ENCODE data around the gene LEMD2. TPM values are rescaled to one million over a fixed set of nuclear protein-coding genes. Genes with fewer than 3 reads are reported as not detected.

The LEMD2 gene
- total RNA-seq, 2 donors from 2014 or later, result 62.0 to 75.8 TPM

GRCh38 chr6:33742092-33742491 is 46.8 kb downstream of the LEMD2 start:
- no peak overlapping the region for H3K27ac ChIP-seq (ENCODE audit: low read depth, low read length)
- H3K4me1 Mint-ChIP-seq, result peaks cover 14% of the 10 kb centered on the region
- H3K4me1 ChIP-seq (ENCODE audit: control insufficient read depth, insufficient read depth, low read length), result peaks cover 9% of the 10 kb centered on the region
- H3K4me3 Mint-ChIP-seq, result no peak overlapping the region
- 92 to 96% methylated on average over 9 of the region's 9 CpGs for WGBS, 2 experiments (ENCODE audit: insufficient coverage in 1 of 2, insufficient read length in 1 of 2)
- H3K36me3 ChIP-seq (ENCODE audit: control insufficient read depth, insufficient read depth, low read length), result no peaks in the 10 kb centered on the region
- DNase-seq, result no peak
- H3K36me3 Mint-ChIP-seq (ENCODE audit: low read depth), result no peaks in the 10 kb centered on the region
- no peaks in the 10 kb centered on the region for H3K27me3 ChIP-seq (ENCODE audit: control insufficient read depth, insufficient read depth, low read length, poor library complexity, severe bottlenecking)
- no peak overlapping the region for H3K4me3 ChIP-seq (ENCODE audit: low read length)
- no peak for TF ChIP-seq CTCF (conservative IDR thresholded peaks at IDR 0.05)
- no peaks in the 10 kb centered on the region for H3K27me3 Mint-ChIP-seq (ENCODE audit: insufficient read depth)
- no peak overlapping the region for H3K27ac Mint-ChIP-seq
- no peaks in the 10 kb centered on the region for H3K9me3 Mint-ChIP-seq
- H3K9ac ChIP-seq (ENCODE audit: extremely low read depth, low read length, poor library complexity, severe bottlenecking), result no peak overlapping the region
- no peaks in the 10 kb centered on the region for H3K9me3 ChIP-seq (ENCODE audit: control insufficient read depth, low read length)

DNA sequence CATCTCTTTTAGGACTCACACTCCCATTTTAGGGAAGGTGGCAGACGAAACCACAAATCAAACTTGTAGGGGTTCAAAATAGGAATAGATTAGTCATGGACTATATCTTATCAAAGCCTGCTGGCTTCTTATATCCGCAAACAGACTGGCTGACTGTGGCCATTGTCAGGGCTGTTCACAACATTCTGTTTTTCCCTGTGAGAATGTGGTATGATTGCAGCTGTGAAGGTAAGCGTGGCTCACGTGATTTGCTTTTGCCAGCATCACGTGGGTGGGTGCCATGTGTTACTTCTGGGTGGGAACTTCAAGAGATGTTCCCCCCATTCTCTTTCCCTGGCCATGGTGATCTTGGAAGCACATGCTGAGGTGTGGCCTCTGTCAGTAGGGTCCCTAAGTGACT is 48.1 kb downstream of the LEMD2 start:
- H3K4me3 Mint-ChIP-seq, result no peak overlapping the region
- Histone ChIP-seq H3K4me3 (ENCODE audit: low read length) (no peak overlapping the region), H3K9me3 (ENCODE audit: control insufficient read depth, low read length) (no peaks in the 10 kb centered on the region), H3K9ac (ENCODE audit: extremely low read depth, low read length, poor library complexity, severe bottlenecking) (no peak overlapping the region), H3K36me3 (ENCODE audit: control insufficient read depth, insufficient read depth, low read length) (no peaks in the 10 kb centered on the region), H3K27me3 (ENCODE audit: control insufficient read depth, insufficient read depth, low read length, poor library complexity, severe bottlenecking) (no peaks in the 10 kb centered on the region), H3K4me1 (ENCODE audit: control insufficient read depth, insufficient read depth, low read length) (peaks cover 9% of the 10 kb centered on the region), H3K27ac (ENCODE audit: low read depth, low read length) (no peak overlapping the region)
- no peak for TF ChIP-seq CTCF (conservative IDR thresholded peaks at IDR 0.05)
- no peaks in the 10 kb centered on the region for H3K27me3 Mint-ChIP-seq (ENCODE audit: insufficient read depth)
- no peak overlapping the region for H3K27ac Mint-ChIP-seq
- no peak for DNase-seq
- no peaks in the 10 kb centered on the region for H3K36me3 Mint-ChIP-seq (ENCODE audit: low read depth)
- 86 to 88% methylated on average over 3 to 5 of the region's 5 CpGs for WGBS, 2 experiments (ENCODE audit: insufficient coverage in 1 of 2, insufficient read length in 1 of 2)
- no peaks in the 10 kb centered on the region for H3K9me3 Mint-ChIP-seq
- peaks cover 10% of the 10 kb centered on the region for H3K4me1 Mint-ChIP-seq

DNA sequence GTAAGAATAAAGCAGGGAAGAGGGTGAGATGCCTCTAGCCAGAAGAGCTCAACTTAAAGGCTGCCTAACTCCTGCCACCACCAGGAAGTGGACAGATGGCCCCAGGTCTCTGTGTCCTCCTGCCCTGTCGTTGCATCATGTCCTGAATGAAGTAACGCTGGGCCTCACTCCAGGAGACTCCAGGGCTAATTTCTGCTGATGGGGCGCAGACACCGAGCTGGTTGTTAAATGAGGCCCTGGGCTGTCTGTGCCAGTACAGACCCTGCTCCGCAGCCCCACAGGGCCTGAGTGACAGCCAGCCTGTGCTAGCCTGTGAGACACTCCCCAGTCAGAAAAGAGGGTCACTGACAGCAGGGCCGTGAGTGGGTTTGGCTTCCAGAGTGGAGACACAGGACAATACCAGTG is 48.7 kb downstream of the LEMD2 start:
- Histone ChIP-seq H3K27ac (ENCODE audit: low read depth, low read length) (no peak overlapping the region), H3K4me1 (ENCODE audit: control insufficient read depth, insufficient read depth, low read length) (peaks cover 9% of the 10 kb centered on the region), H3K9ac (ENCODE audit: extremely low read depth, low read length, poor library complexity, severe bottlenecking) (no peak overlapping the region), H3K27me3 (ENCODE audit: control insufficient read depth, insufficient read depth, low read length, poor library complexity, severe bottlenecking) (no peaks in the 10 kb centered on the region), H3K36me3 (ENCODE audit: control insufficient read depth, insufficient read depth, low read length) (no peaks in the 10 kb centered on the region), H3K9me3 (ENCODE audit: control insufficient read depth, low read length) (no peaks in the 10 kb centered on the region), H3K4me3 (ENCODE audit: low read length) (no peak overlapping the region)
- Mint-ChIP-seq H3K9me3 (no peaks in the 10 kb centered on the region), H3K36me3 (ENCODE audit: low read depth) (no peaks in the 10 kb centered on the region), H3K4me3 (no peak overlapping the region), H3K4me1 (peaks cover 8% of the 10 kb centered on the region), H3K27ac (no peak overlapping the region), H3K27me3 (ENCODE audit: insufficient read depth) (no peaks in the 10 kb centered on the region)
- TF ChIP-seq CTCF (conservative IDR thresholded peaks at IDR 0.05), result no peak
- DNase-seq, result no peak
- WGBS, 2 experiments (ENCODE audit: insufficient coverage in 1 of 2, insufficient read length in 1 of 2), result 85 to 93% methylated on average over 4 to 6 of the region's 6 CpGs
